Ovary (tissue), 9 donors: ENCODE results near the gene OR11A1. TPM values are rescaled to one million over a fixed set of nuclear protein-coding genes. Genes with fewer than 3 reads are reported as not detected.

ENCODE experiments used
- DNase-seq, 5 donors: peaks; one replicate each; pipeline ENCODE4 v3.0.0-alpha.2; 2019 to 2020
- H3K27ac ChIP-seq, 2 donors: fragments of 200-600 bp; one replicate each; pipeline versions ENCODE4 v1.5.1 to v1.8.0; 2019 to 2022
- H3K27me3 ChIP-seq: fragments of 200-600 bp; one replicate; pipeline ENCODE4 v1.8.0; 2022
- H3K36me3 ChIP-seq: fragments of 200-600 bp; sonication (generic); one replicate; pipeline ENCODE4 v1.5.1; 2019
- H3K4me1 ChIP-seq: one replicate; pipeline ENCODE4 v1.8.1; 2013; ENCODE audit warnings: mild to moderate bottlenecking, moderate library complexity; ENCODE audit not compliant: insufficient read depth
- H3K4me3 ChIP-seq: fragments of 200-600 bp; sonication (generic); one replicate; pipeline ENCODE4 v1.5.1; 2017
- H3K9me3 ChIP-seq, 2 donors: fragments of 200-600 bp in 1 of 2; sonication (generic) in 1 of 2; one replicate each; pipeline versions ENCODE4 v1.5.1 to v1.8.1; 2013 to 2019; ENCODE audit warnings: mild to moderate bottlenecking in 1 of 2, moderate library complexity in 1 of 2
- CTCF ChIP-seq, 3 donors: fragments of 450-650 bp in 2 of 3; fragments of 200-600 bp in 1 of 3; IDR thresholded peaks; one replicate each; pipeline versions ENCODE4 v1.5.1 to v1.8.0; 2016 to 2022; ENCODE audit warnings: antibody characterized with exemption in 3 of 3, mild to moderate bottlenecking in 1 of 3
- EP300 ChIP-seq: sonication (generic); formaldehyde crosslinking; IDR thresholded peaks from one replicate; pipeline ENCODE4 v1.6.1; 2017; ENCODE audit warnings: antibody characterized with exemption
- POLR2A ChIP-seq: fragments of 450-650 bp; IDR thresholded peaks from one replicate; pipeline ENCODE4 v1.6.1; 2017; ENCODE audit warnings: antibody characterized with exemption, mild to moderate bottlenecking, moderate library complexity
- WGBS, 3 donors: extraction: QIAGEN DNeasy Blood & Tissue Kit in 1 of 3; methylation state at CpG; one replicate each; pipeline versions ENCODE4 v1.1.5 to v1.1.7; 2013 to 2017; 5-methylcytosine and 5-hydroxymethylcytosine counted together
- intact Hi-C, 4 donors: fragments of 100-400 bp; cut with DNase I; formaldehyde crosslinking; loops; one replicate each; pipeline versions ENCODE4 v1.11.0 to v1.15.1; 2022 to 2023
- polyA plus RNA-seq, 2 donors: library from polyadenylated mRNA; stranded (reverse); fragments of 200-250 nt in 1 of 2; fragments of 350-450 nt in 1 of 2; fragmentation: Illumina TruSeq in 1 of 2; extraction: RNeasy Lipid Tissue Mini Kit (QIAGEN cat#74804) in 1 of 2; gene quantifications; one replicate each; pipeline ENCODE4 v1.2.3, GENCODE V29; 2013 to 2014
- total RNA-seq, 7 donors: library from RNA; depleted of rRNA in 2 of 7; stranded (reverse); fragments of >200 nt in 2 of 7; fragmentation: NEBNext Ultra II Directional in 3 of 7; extraction: Animal tissue kit (Norgen Biotek cat#: 25700) in 3 of 7; gene quantifications; one replicate each; pipeline versions ENCODE4 v1.1.0 to v1.2.4, GENCODE V29; 2016 to 2023
- donor health status: DM: no; HTN: no; CAD: no; lungs with moderate emphysema.
- donor health status: DM: no; HTN: no; CAD: no.
- donor health status: Bipolar disorder and iron deficiency.
- donor health status: DM: yes; HTN: yes; CAD: no.
- donor health status: DM: no; HTN: no; CAD: no.
- donor health status: DM: yes; HTN: yes; CAD: no.

The OR11A1 gene
- total and polyA plus RNA-seq, 9 donors = not detected

- no peak for DNase-seq
- no peaks in the 10 kb centered on the region for H3K4me1 ChIP-seq
- no peak overlapping the region for H3K4me3 ChIP-seq
- intact Hi-C loops = no loop called here
- no peaks in the 10 kb centered on the region for H3K36me3 ChIP-seq
- TF ChIP-seq CTCF (IDR thresholded peaks at IDR 0.05) = no peak
- TF ChIP-seq EP300 = no peak
- TF ChIP-seq POLR2A = no peak
- no peaks in the 10 kb centered on the region for H3K9me3 ChIP-seq
- H3K27ac ChIP-seq = no peak overlapping the region
- 69 to 87% (median 76%) methylated on average over 2 of the region's 2 CpGs for WGBS, 3 donors
- no peaks in the 10 kb centered on the region for H3K27me3 ChIP-seq
These were observed 33.7 kb upstream of the OR11A1 start for GRCh38 chr6:29490552-29490951.

GRCh38 chr6:29490055-29490454 lies 33.2 kb upstream of the OR11A1 start:
- no peak for DNase-seq
- WGBS, 3 donors = 76 to 84% (median 80%) methylated on average over 3 of the region's 3 CpGs
- no peaks in the 10 kb centered on the region for H3K36me3 ChIP-seq
- no peaks in the 10 kb centered on the region for H3K9me3 ChIP-seq
- H3K4me1 ChIP-seq = no peaks in the 10 kb centered on the region
- no peaks in the 10 kb centered on the region for H3K27me3 ChIP-seq
- H3K27ac ChIP-seq = no peak overlapping the region
- TF ChIP-seq EP300 (no peak), CTCF (IDR thresholded peaks at IDR 0.05) (no peak), POLR2A (no peak)
- no peak overlapping the region for H3K4me3 ChIP-seq
- intact Hi-C loops = no loop called here

- DNase-seq = no peak
- H3K9me3 ChIP-seq = no peaks in the 10 kb centered on the region
- H3K27ac ChIP-seq = no peak overlapping the region
- WGBS, 3 donors = 85 to 94% (median 88%) methylated on average over 8 of the region's 8 CpGs
- H3K4me1 ChIP-seq = no peaks in the 10 kb centered on the region
- intact Hi-C loops = no loop called here
- H3K4me3 ChIP-seq = no peak overlapping the region
- no peaks in the 10 kb centered on the region for H3K27me3 ChIP-seq
- TF ChIP-seq EP300 (no peak), POLR2A (no peak), CTCF (IDR thresholded peaks at IDR 0.05) (no peak)
- no peaks in the 10 kb centered on the region for H3K36me3 ChIP-seq
These were observed 32.4 kb upstream of the OR11A1 start for GRCh38 chr6:29489286-29489685.

- no peak overlapping the region for H3K4me3 ChIP-seq
- H3K36me3 ChIP-seq = no peaks in the 10 kb centered on the region
- no peaks in the 10 kb centered on the region for H3K4me1 ChIP-seq
- TF ChIP-seq POLR2A (no peak), CTCF (IDR thresholded peaks at IDR 0.05) (no peak), EP300 (no peak)
- no peak overlapping the region for H3K27ac ChIP-seq
- intact Hi-C loops = no loop called here
- H3K27me3 ChIP-seq = no peaks in the 10 kb centered on the region
- no peak for DNase-seq
- H3K9me3 ChIP-seq = no peaks in the 10 kb centered on the region
These were observed 32.0 kb upstream of the OR11A1 start for GRCh38 chr6:29488874-29489273.

- no peak within 1 kb of the TSS for H3K4me3 ChIP-seq
- H3K27ac ChIP-seq = no peak within 1 kb of the TSS
- no peaks in the 10 kb centered on the region for H3K4me1 ChIP-seq
- H3K27me3 ChIP-seq = no peaks in the 10 kb centered on the region
- DNase-seq = no peak
- TF ChIP-seq CTCF (IDR thresholded peaks at IDR 0.05) = no peak
- no peak for TF ChIP-seq EP300
- TF ChIP-seq POLR2A = no peak
- WGBS, 3 donors = 83 to 100% (median 95%) methylated on average over 2 of the region's 2 CpGs
- H3K9me3 ChIP-seq = no peaks in the 10 kb centered on the region
- H3K36me3 ChIP-seq = no peaks in the 10 kb centered on the region
- intact Hi-C loops = no loop called here
These were observed 30.8 kb upstream of the OR11A1 start, which contains the start of gene MAS1L for GRCh38 chr6:29487660-29488059. Gene MAS1L (minus strand): TSS chr6:29487956. CDS start chr6:29487902, 54 bp downstream.
